GM21423 (cell line): ENCODE results near the gene PCDHB14.
"Not testable (repeated sequence)": the region's sequence is repeated elsewhere in the genome, so short reads cannot be mapped to it uniquely, and the experiment has no call there.

Experiments
- ATAC-seq: cut with Tn5 transposase; IDR thresholded peaks from one replicate; pipeline ENCODE4 v1.9.1; 2021; ENCODE audit warnings: mild to moderate bottlenecking, moderate library complexity; ENCODE audit not compliant: unreplicated experiment

Gene PCDHB14

GRCh38 chr5:141223112-141223783 is at the start of gene PCDHB14:
Gene PCDHB14 (plus strand): TSS chr5:141223343. CDS start chr5:141223506, 163 bp downstream.
- no peak for ATAC-seq

- not testable (repeated sequence) for ATAC-seq
Measured at GRCh38 chr5:141174291-141175104, 48.6 kb upstream of the PCDHB14 start.

- no peak for ATAC-seq
Measured at GRCh38 chr5:141175933-141176332, 47.2 kb upstream of the PCDHB14 start.

GRCh38 chr5:141177577-141178191 is 45.5 kb upstream of the PCDHB14 start, which contains the start of gene PCDHB8:
Gene PCDHB8 (plus strand): TSS chr5:141177790. CDS start chr5:141178035, 245 bp downstream.
- ATAC-seq = not testable (repeated sequence)

- not testable (repeated sequence) for ATAC-seq
Measured at GRCh38 chr5:141179371-141179770, 43.8 kb upstream of the PCDHB14 start.

- ATAC-seq = not testable (repeated sequence)
Measured at GRCh38 chr5:141179876-141180275, 43.3 kb upstream of the PCDHB14 start.

- ATAC-seq = no peak
Measured at GRCh38 chr5:141180313-141180712, 42.8 kb upstream of the PCDHB14 start.

GRCh38 chr5:141182248-141182647 is 40.9 kb upstream of the PCDHB14 start, which contains the start of gene PCDHB16:
Gene PCDHB16 (plus strand): TSS chr5:141182387. CDS start chr5:141182560, 173 bp downstream.
- ATAC-seq = no peak

GRCh38 chr5:141184117-141184855 is 38.9 kb upstream of the PCDHB14 start:
- ATAC-seq = not testable (repeated sequence)

- no peak for ATAC-seq
Measured at GRCh38 chr5:141186897-141187512, 36.1 kb upstream of the PCDHB14 start, which contains the start of gene PCDHB9. Gene PCDHB9 (plus strand): TSS chr5:141187161. CDS start chr5:141187319, 158 bp downstream.

GRCh38 chr5:141188682-141189081 is 34.5 kb upstream of the PCDHB14 start:
- ATAC-seq = not testable (repeated sequence)

GRCh38 chr5:141189131-141189530 is 34.0 kb upstream of the PCDHB14 start:
- ATAC-seq = not testable (repeated sequence)

- ATAC-seq = no peak
Measured at GRCh38 chr5:141192110-141192725, 30.9 kb upstream of the PCDHB14 start, which contains the start of gene PCDHB10. Gene PCDHB10 (plus strand): TSS chr5:141192353. CDS start chr5:141192553, 200 bp downstream.

GRCh38 chr5:141194332-141194731 is 28.8 kb upstream of the PCDHB14 start:
- ATAC-seq = not testable (repeated sequence)

GRCh38 chr5:141196363-141196762 is 26.8 kb upstream of the PCDHB14 start:
- ATAC-seq = no peak

GRCh38 chr5:141199359-141200235 is 23.5 kb upstream of the PCDHB14 start, which contains the start of gene PCDHB11:
Gene PCDHB11 (plus strand): TSS chr5:141199627. CDS start chr5:141199775, 148 bp downstream.
- no peak for ATAC-seq

- ATAC-seq = not testable (repeated sequence)
Measured at GRCh38 chr5:141201126-141201525, 22.0 kb upstream of the PCDHB14 start.

- not testable (repeated sequence) for ATAC-seq
Measured at GRCh38 chr5:141201646-141202045, 21.5 kb upstream of the PCDHB14 start.
